ENCODE results near the gene ZNF223. TPM values are rescaled to one million over a fixed set of nuclear protein-coding genes. Genes with fewer than 3 reads are reported as not detected.

Gene ZNF223
- total and polyA plus RNA-seq, 7 donors: 0.19 to 2.3 (median 1.4) TPM

- Histone ChIP-seq H3K36me3 (ENCODE audit: insufficient read depth in 1 of 2, low read depth in 1 of 2) (peaks cover 0 to 25% of the 10 kb centered on the region in 2 donors), H3K27ac (peak overlapping the region; percentile 63), H3K4me3 (peak overlapping the region; percentile 85), H3K4me1 (peaks cover 10% of the 10 kb centered on the region), H3K9me3 (peaks cover 48% of the 10 kb centered on the region), H3K27me3 (ENCODE audit: insufficient read depth in 3 of 3, low read length in 2 of 3) (no peaks in the 10 kb centered on the region)
- ATAC-seq: peak in 1 of 4 donors; percentile 26
- WGBS, 3 donors: 16 to 18% (median 18%) methylated on average over 18 of the region's 18 CpGs
- no peak for TF ChIP-seq CTCF (IDR thresholded peaks at IDR 0.05)
- intact Hi-C loops (cut with DNase I): loop anchor here in 1 of 2 donors (2.0 kb wide), 1 partner anchor 22 kb away; the partner anchor contains the start of gene ZNF224
- DNase-seq: no peak
Measured at GRCh38 chr19:44072543-44073401, 20.9 kb downstream of the ZNF223 start.

GRCh38 chr19:44076325-44076724, 24.5 kb downstream of the ZNF223 start:
- intact Hi-C loops (cut with DNase I): no loop called here
- Histone ChIP-seq H3K4me1 (peaks cover 8% of the 10 kb centered on the region), H3K36me3 (ENCODE audit: insufficient read depth in 1 of 2, low read depth in 1 of 2) (peaks cover 5 to 53% of the 10 kb centered on the region in 2 donors), H3K4me3 (no peak overlapping the region), H3K9me3 (peaks cover 14% of the 10 kb centered on the region), H3K27ac (no peak overlapping the region), H3K27me3 (ENCODE audit: insufficient read depth in 3 of 3, low read length in 2 of 3) (no peaks in the 10 kb centered on the region)
- TF ChIP-seq CTCF (IDR thresholded peaks at IDR 0.05): no peak
- no peak for DNase-seq
- WGBS, 3 donors: 65 to 83% (median 80%) methylated on average over 2 of the region's 2 CpGs
- ATAC-seq: no peak

GRCh38 chr19:44092108-44092507, 40.3 kb downstream of the ZNF223 start:
- intact Hi-C loops (cut with DNase I): loop anchor here (10.0 kb wide), 2 partner anchors 87 to 107 kb away; partner anchors contain the start of genes ZNF155 (in 1 of the 2) and ZNF230 (in 1 of the 2)
- H3K4me3 ChIP-seq: no peak overlapping the region
- 65 to 72% (median 66%) methylated on average over 4 of the region's 4 CpGs for WGBS, 3 donors
- peaks cover 5% of the 10 kb centered on the region for H3K9me3 ChIP-seq
- TF ChIP-seq CTCF (IDR thresholded peaks at IDR 0.05): no peak
- no peaks in the 10 kb centered on the region for H3K4me1 ChIP-seq
- H3K27me3 ChIP-seq (ENCODE audit: insufficient read depth in 3 of 3, low read length in 2 of 3): no peaks in the 10 kb centered on the region
- H3K27ac ChIP-seq: no peak overlapping the region
- peaks cover 0 to 22% of the 10 kb centered on the region in 2 donors for H3K36me3 ChIP-seq (ENCODE audit: insufficient read depth in 1 of 2, low read depth in 1 of 2)
- no peak for DNase-seq
- no peak for ATAC-seq

- ATAC-seq (peak; percentile 97 to 100 (median 100)), DNase-seq (peak; percentile 90 to 93)
- intact Hi-C loops (cut with DNase I): loop anchor here (2.0 to 10.0 kb wide), 5 partner anchors 17 to 109 kb away; partner anchors contain the start of genes ZNF155 (in 1 of the 2), ZNF225 (in 1 of the 2), ZNF230 (in 1 of the 2) and ZNF284 (in 1 of the 2)
- peak within 1 kb of the TSS; percentile 70 for H3K27ac ChIP-seq
- no peaks in the 10 kb centered on the region for H3K4me1 ChIP-seq
- H3K4me3 ChIP-seq: peak within 1 kb of the TSS; percentile 83
- peaks cover 3 to 30% of the 10 kb centered on the region in 2 donors for H3K36me3 ChIP-seq (ENCODE audit: insufficient read depth in 1 of 2, low read depth in 1 of 2)
- no peak for TF ChIP-seq CTCF (IDR thresholded peaks at IDR 0.05)
- no peaks in the 10 kb centered on the region for H3K27me3 ChIP-seq (ENCODE audit: insufficient read depth in 3 of 3, low read length in 2 of 3)
- 0% methylated on average over 50 of the region's 50 CpGs for WGBS, 3 donors
- H3K9me3 ChIP-seq: peaks cover 5% of the 10 kb centered on the region
Measured at GRCh38 chr19:44093931-44094765, 42.3 kb downstream of the ZNF223 start, which contains the start of gene ZNF224. ZNF224 (plus strand) TSS chr19:44094361; CDS start chr19:44097874, 3,513 bp downstream.

Measured in psoas muscle (tissue), 8 donors.